Measurements from ENCODE around the gene CHSY1.

DNA sequence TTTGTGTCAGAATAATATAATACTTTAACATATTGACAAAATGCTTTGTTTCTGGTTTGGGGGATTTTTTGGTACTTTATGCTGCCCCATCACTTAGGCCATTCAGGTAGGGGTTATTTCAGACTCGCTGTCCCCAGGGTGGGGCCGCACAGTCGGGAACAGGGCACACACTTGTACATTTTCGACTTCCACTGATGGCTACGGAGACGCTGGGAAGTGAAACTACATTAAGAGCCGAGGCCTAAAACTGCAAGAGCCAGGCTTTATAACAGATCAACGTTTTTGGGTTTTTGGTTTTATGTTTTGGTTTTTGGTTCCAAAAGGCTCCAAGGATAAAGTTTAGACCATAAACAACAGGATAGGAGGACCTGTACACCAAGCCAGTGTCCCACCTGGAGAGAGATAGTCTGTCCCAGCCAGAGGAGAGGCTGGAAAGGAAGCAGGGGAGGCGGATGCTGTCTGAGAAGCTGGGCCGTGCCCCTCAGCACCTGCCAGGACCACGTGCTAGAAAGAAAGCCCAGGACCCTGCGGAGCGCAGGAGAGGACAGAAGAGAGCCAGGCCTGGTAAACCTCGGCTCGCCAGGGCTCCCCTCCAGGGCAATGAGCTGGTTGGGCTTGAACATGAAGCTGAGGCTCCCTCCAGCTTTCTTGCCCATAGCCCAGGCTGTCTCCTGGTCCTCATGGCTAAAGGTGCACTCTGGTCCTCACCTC is 111.7 kb downstream of the CHSY1 start:
- TF ChIP-seq, protein P1, sequence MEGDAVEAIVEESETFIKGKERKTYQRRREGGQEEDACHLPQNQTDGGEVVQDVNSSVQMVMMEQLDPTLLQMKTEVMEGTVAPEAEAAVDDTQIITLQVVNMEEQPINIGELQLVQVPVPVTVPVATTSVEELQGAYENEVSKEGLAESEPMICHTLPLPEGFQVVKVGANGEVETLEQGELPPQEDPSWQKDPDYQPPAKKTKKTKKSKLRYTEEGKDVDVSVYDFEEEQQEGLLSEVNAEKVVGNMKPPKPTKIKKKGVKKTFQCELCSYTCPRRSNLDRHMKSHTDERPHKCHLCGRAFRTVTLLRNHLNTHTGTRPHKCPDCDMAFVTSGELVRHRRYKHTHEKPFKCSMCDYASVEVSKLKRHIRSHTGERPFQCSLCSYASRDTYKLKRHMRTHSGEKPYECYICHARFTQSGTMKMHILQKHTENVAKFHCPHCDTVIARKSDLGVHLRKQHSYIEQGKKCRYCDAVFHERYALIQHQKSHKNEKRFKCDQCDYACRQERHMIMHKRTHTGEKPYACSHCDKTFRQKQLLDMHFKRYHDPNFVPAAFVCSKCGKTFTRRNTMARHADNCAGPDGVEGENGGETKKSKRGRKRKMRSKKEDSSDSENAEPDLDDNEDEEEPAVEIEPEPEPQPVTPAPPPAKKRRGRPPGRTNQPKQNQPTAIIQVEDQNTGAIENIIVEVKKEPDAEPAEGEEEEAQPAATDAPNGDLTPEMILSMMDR (conservative IDR thresholded peaks at IDR 0.05): no peak
- no peak for TF ChIP-seq ZFX (IDR thresholded peaks at IDR 0.05)
